B cell (primary cell): Measurements from ENCODE around the gene HSPB6. TPM values are rescaled to one million over a fixed set of nuclear protein-coding genes. Genes with fewer than 3 reads are reported as not detected.

Experiments used
- ATAC-seq: fragments of 200-7000 bp; cut with Tn5 transposase; one replicate; pipeline ENCODE4 v1.10.0; 2021; ENCODE audit warnings: low read depth, mild to moderate bottlenecking, moderate number of reproducible peaks, moderate library complexity
- CTCF ChIA-PET: fragments of 350-600 bp; sonication (Branson Sonifier 250); formaldehyde crosslinking; loops from one replicate; lab custom pipeline; 2021; ENCODE audit warnings: antibody characterized with exemption, inconsistent platforms; lab: Charles Lee
- POLR2A ChIA-PET: fragments of 350-600 bp; sonication (Branson Sonifier 250); formaldehyde crosslinking; loops from one replicate; lab custom pipeline; 2021; ENCODE audit warnings: antibody characterized with exemption; lab: Charles Lee
- DNase-seq: peaks from one replicate; pipeline ENCODE4 v3.0.0; 2013
- H2AFZ ChIP-seq: 2 replicates; pipeline ENCODE4 v1.6.1; 2012; ENCODE audit warnings: mild to moderate bottlenecking, low read depth, low read length; ENCODE audit not compliant: insufficient read depth, poor library complexity, severe bottlenecking
- H3K27ac ChIP-seq, 2 donors: 1 replicate in 1 of 2; 2 replicates in 1 of 2; pipeline ENCODE4 v1.5.1; 2012 to 2013; ENCODE audit warnings: low read length in 2 of 2, mild to moderate bottlenecking in 2 of 2, moderate library complexity in 1 of 2
- H3K27me3 ChIP-seq, 4 experiments: fragments of 200-600 bp in 1 of 4; sonication (generic) in 1 of 4; replicated peaks in 1 of 4; 1 replicate in 2 of 4; 2 replicates in 2 of 4; pipeline versions ENCODE4 v1.6.1 to v1.7.0; 2013 to 2016; ENCODE audit warnings: low read length in 3 of 4, mild to moderate bottlenecking in 2 of 4, mixed read lengths in 1 of 4, moderate library complexity in 1 of 4; ENCODE audit not compliant: insufficient read depth in 4 of 4, control insufficient read depth in 3 of 4; ENCODE audit errors: control extremely low read depth in 1 of 4
- H3K36me3 ChIP-seq, 2 experiments: replicated peaks in 1 of 2; 1 replicate in 1 of 2; 2 replicates in 1 of 2; pipeline versions ENCODE4 v1.6.1 to v1.7.1; 2013; ENCODE audit warnings: low read length in 1 of 2; ENCODE audit not compliant: insufficient read depth in 2 of 2, control insufficient read depth in 1 of 2; ENCODE audit errors: control extremely low read depth in 1 of 2, extremely low read depth in 1 of 2
- H3K4me1 ChIP-seq, 2 donors: fragments of 200-600 bp in 1 of 2; sonication (generic) in 1 of 2; 1 replicate in 1 of 2; 2 replicates in 1 of 2; pipeline versions ENCODE4 v1.5.1 to v1.6.1; 2013 to 2017; ENCODE audit warnings: low read length in 2 of 2; ENCODE audit not compliant: control insufficient read depth in 2 of 2, insufficient read depth in 2 of 2
- H3K4me2 ChIP-seq: replicated peaks from 2 replicates; pipeline ENCODE3; 2012; ENCODE audit warnings: mild to moderate bottlenecking, low read depth, low read length; ENCODE audit not compliant: poor library complexity, severe bottlenecking
- H3K4me3 ChIP-seq, 5 experiments: fragments of 200-600 bp in 1 of 5; sonication (generic) in 1 of 5; 1 replicate in 3 of 5; 2 replicates in 2 of 5; pipeline versions ENCODE4 v1.5.1 to v1.7.0; 2011 to 2016; ENCODE audit warnings: low read length in 4 of 5, mild to moderate bottlenecking in 4 of 5, low read depth in 2 of 5, control low read depth in 1 of 5, moderate library complexity in 1 of 5; ENCODE audit not compliant: insufficient read depth in 1 of 5; ENCODE audit errors: control extremely low read depth in 1 of 5, extremely low read depth in 1 of 5
- H3K79me2 ChIP-seq: fragments of 200-600 bp; sonication (generic); one replicate; pipeline ENCODE4 v1.6.0; 2016; ENCODE audit warnings: low read length; ENCODE audit not compliant: control insufficient read depth, insufficient read depth
- H3K9ac ChIP-seq: fragments of 200-600 bp; sonication (generic); 2 replicates; pipeline ENCODE4 v1.6.1; 2017; ENCODE audit warnings: mild to moderate bottlenecking, low read length, moderate library complexity
- H3K9me3 ChIP-seq, 3 donors: one replicate each; pipeline versions ENCODE4 v1.6.1 to v1.7.1; 2013; ENCODE audit warnings: low read length in 2 of 3; ENCODE audit not compliant: control insufficient read depth in 2 of 3, insufficient read depth in 1 of 3; ENCODE audit errors: control extremely low read depth in 1 of 3
- H4K20me1 ChIP-seq: 2 replicates; pipeline ENCODE4 v1.6.0; 2012; ENCODE audit warnings: mild to moderate bottlenecking, low read length; ENCODE audit not compliant: insufficient read depth, control insufficient read depth, poor library complexity, severe bottlenecking
- H3K27ac Mint-ChIP-seq: one replicate; pipeline ENCODE4 v1.8.0; 2021; ENCODE audit warnings: mixed read lengths
- H3K27me3 Mint-ChIP-seq: one replicate; pipeline ENCODE4 v1.8.0; 2021; ENCODE audit warnings: mixed read lengths
- H3K4me1 Mint-ChIP-seq: one replicate; pipeline ENCODE4 v1.8.0; 2021; ENCODE audit warnings: mixed read lengths
- H3K4me3 Mint-ChIP-seq: one replicate; pipeline ENCODE4 v1.8.0; 2021; ENCODE audit warnings: mixed read lengths
- H3K9me3 Mint-ChIP-seq: one replicate; pipeline ENCODE4 v1.8.0; 2022; ENCODE audit warnings: mixed read lengths; ENCODE audit not compliant: insufficient read depth
- CTCF ChIP-seq: fragments of 200-600 bp; IDR thresholded peaks from one replicate; pipeline ENCODE4 v1.8.0; 2022; ENCODE audit warnings: antibody characterized with exemption, mild to moderate bottlenecking
- EZH2 ChIP-seq: IDR thresholded peaks from 2 replicates; pipeline ENCODE4 v1.6.1; 2012; ENCODE audit warnings: borderline replicate concordance, low read depth, mild to moderate bottlenecking, moderate library complexity, low read length; ENCODE audit not compliant: insufficient read depth, poor library complexity, severe bottlenecking
- WGBS: methylation state at CpG from one replicate; pipeline ENCODE4 v1.1.5; 2013; ENCODE audit warnings: missing lambda C conversion rate; ENCODE audit not compliant: insufficient coverage; 5-methylcytosine and 5-hydroxymethylcytosine counted together
- intact Hi-C: fragments of 100-400 bp; cut with micrococcal nuclease; formaldehyde crosslinking; loops from one replicate; pipeline ENCODE4 v1.10.0; 2022
- polyA plus RNA-seq: library from polyadenylated mRNA; depleted of rRNA; stranded (reverse); fragments of >200 nt; gene quantifications from 2 replicates; pipeline ENCODE4 v1.2.3, GENCODE V29; 2012
- total RNA-seq, 2 donors: library from RNA; stranded (reverse); fragments of 120-200 nt in 1 of 2; gene quantifications; 1 replicate in 1 of 2; 2 replicates in 1 of 2; pipeline versions ENCODE4 v1.2.3 to v1.2.4, GENCODE V29; 2013 to 2022

Gene HSPB6
- total and polyA plus RNA-seq, 2 donors (not counting 1 experiment from before 2014, with no cell fraction given) = not detected

GRCh38 chr19:35723671-35724070 is 33.2 kb downstream of the HSPB6 start:
- Mint-ChIP-seq H3K27me3 (no peaks in the 10 kb centered on the region), H3K4me1 (peaks cover 17% of the 10 kb centered on the region), H3K27ac (no peak overlapping the region), H3K4me3 (no peak overlapping the region), H3K9me3 (no peaks in the 10 kb centered on the region)
- H3K36me3 ChIP-seq = peaks cover 2 to 83% of the 10 kb centered on the region in 2 experiments
- 98% methylated on average over 24 of the region's 24 CpGs for WGBS
- TF ChIP-seq CTCF (no peak), EZH2 (no peak)
- H3K4me1 ChIP-seq = peaks cover 7 to 11% of the 10 kb centered on the region in 2 donors
- ChIA-PET CTCF (interaction anchor here (0.6 kb wide), 1 partner anchor 160 kb away, joined by 3 read pairs; no protein-coding TSS in a partner anchor), POLR2A (no interaction called here)
- no peak for ATAC-seq
- H3K9me3 ChIP-seq = no peaks in the 10 kb centered on the region
- no peak for DNase-seq
- H3K27ac ChIP-seq = no peak overlapping the region
- H4K20me1 ChIP-seq = peaks cover 72% of the 10 kb centered on the region
- H3K79me2 ChIP-seq = peaks cover 85% of the 10 kb centered on the region
- H3K9ac ChIP-seq = no peak overlapping the region
- intact Hi-C loops = no loop called here
- no peak overlapping the region for H3K4me3 ChIP-seq
- no peaks in the 10 kb centered on the region for H3K27me3 ChIP-seq
- H2AFZ ChIP-seq = no peak overlapping the region
- no peak overlapping the region for H3K4me2 ChIP-seq

- ATAC-seq (no peak), DNase-seq (no peak)
- Histone ChIP-seq H3K4me3 (no peak overlapping the region), H3K27me3 (no peaks in the 10 kb centered on the region), H4K20me1 (peaks cover 70% of the 10 kb centered on the region), H3K4me2 (no peak overlapping the region), H3K79me2 (peaks cover 85% of the 10 kb centered on the region), H3K27ac (no peak overlapping the region), H3K36me3 (peaks cover 2 to 75% of the 10 kb centered on the region in 2 experiments), H3K4me1 (peaks cover 8 to 15% of the 10 kb centered on the region in 2 donors), H3K9ac (no peak overlapping the region), H2AFZ (no peak overlapping the region), H3K9me3 (no peaks in the 10 kb centered on the region)
- intact Hi-C loops = no loop called here
- 99% methylated on average over 15 of the region's 16 CpGs for WGBS
- no peak overlapping the region for H3K4me3 Mint-ChIP-seq
- CTCF ChIA-PET = no interaction called here
- H3K27ac Mint-ChIP-seq = no peak overlapping the region
- H3K27me3 Mint-ChIP-seq = no peaks in the 10 kb centered on the region
- peaks cover 19% of the 10 kb centered on the region for H3K4me1 Mint-ChIP-seq
- H3K9me3 Mint-ChIP-seq = no peaks in the 10 kb centered on the region
- no peak for TF ChIP-seq CTCF
- TF ChIP-seq EZH2 = no peak
- POLR2A ChIA-PET = no interaction called here
These were observed 33.9 kb downstream of the HSPB6 start for GRCh38 chr19:35722897-35723296.
